HepG2 (cell line): ENCODE results near the gene DND1. TPM values are rescaled to one million over a fixed set of nuclear protein-coding genes. Genes with fewer than 3 reads are reported as not detected.
"Not testable (repeated sequence)": the region's sequence is repeated elsewhere in the genome, so short reads cannot be mapped to it uniquely, and the experiment has no call there.

Source experiments
- ATAC-seq: fragments of 200-7000 bp; cut with Tn5 transposase; 3 replicates; pipeline ENCODE4 v1.9.1; 2020; ENCODE audit warnings: mild to moderate bottlenecking, moderate library complexity
- BruUV-seq: library from RNA; stranded (reverse); fragments of 400-500 nt; replicated peaks from 2 replicates; lab custom pipeline; 2021; lab: Mats Ljungman, UMichigan
- CTCF ChIA-PET: fragments of 300-600 bp; formaldehyde crosslinking; extraction: SDS; loops from one replicate; lab custom pipeline; 2021; ENCODE audit warnings: low total read pairs, inconsistent platforms, low intra/inter-chr PET ratio; lab: Yijun Ruan, JAX
- POLR2A ChIA-PET: fragments of 350-600 bp; sonication (Branson Sonifier 250); formaldehyde crosslinking; loops from one replicate; lab custom pipeline; 2020; ENCODE audit warnings: antibody characterized with exemption, inconsistent platforms; lab: Yijun Ruan, JAX
- DNase-seq: peaks from one replicate; pipeline ENCODE4 v3.0.0-alpha.2; 2015; ENCODE audit warnings: low spot score
- FAIRE-seq: peaks from 3 replicates; lab custom pipeline; 2011; peaks lifted over from hg19 to GRCh38; lab: Jason Lieb, UNC
- H2AFZ ChIP-seq: one replicate; pipeline ENCODE4 v1.6.1; 2011; ENCODE audit warnings: low read length, inconsistent platforms
- H3K27ac ChIP-seq: fragments of 300-600 bp; 3 replicates; pipeline ENCODE4 v1.8.0; 2011; ENCODE audit warnings: mixed run types, mild to moderate bottlenecking, mixed read lengths, low read length, inconsistent platforms; ENCODE audit not compliant: insufficient read depth; ENCODE audit errors: extremely low read length
- H3K27me3 ChIP-seq, 2 experiments: fragments of 200-600 bp in 1 of 2; 2 replicates in 1 of 2; 3 replicates in 1 of 2; pipeline versions ENCODE4 v1.6.0 to v1.8.0; 2011; ENCODE audit warnings: low read length in 2 of 2, mild to moderate bottlenecking in 2 of 2, moderate library complexity in 2 of 2, inconsistent platforms in 1 of 2; ENCODE audit not compliant: insufficient read depth in 2 of 2, control insufficient read depth in 1 of 2
- H3K36me3 ChIP-seq, 2 experiments: fragments of 200-600 bp in 1 of 2; replicated peaks in 1 of 2; 2 replicates in 1 of 2; 3 replicates in 1 of 2; pipeline versions ENCODE4 v1.5.1 to v1.8.0; 2011; ENCODE audit warnings: low read length in 2 of 2, inconsistent platforms in 1 of 2; ENCODE audit not compliant: insufficient read depth in 2 of 2, control insufficient read depth in 1 of 2
- H3K4me1 ChIP-seq: 2 replicates; pipeline ENCODE4 v1.5.1; 2012; ENCODE audit warnings: low read length, inconsistent platforms; ENCODE audit not compliant: insufficient read depth
- H3K4me2 ChIP-seq: 2 replicates; pipeline ENCODE4 v1.6.0; 2011; ENCODE audit warnings: low read depth, low read length, inconsistent platforms
- H3K4me3 ChIP-seq, 3 experiments: fragments of 200-600 bp in 1 of 3; sonication (generic), shearing (Covaris generic) in 1 of 3; replicated peaks in 1 of 3; 2 replicates each; pipeline ENCODE4 v1.5.1; 2011 to 2016; ENCODE audit warnings: low read length in 3 of 3, inconsistent platforms in 2 of 3, low read depth in 2 of 3, mild to moderate bottlenecking in 2 of 3, control low read depth in 1 of 3, mixed read lengths in 1 of 3; ENCODE audit not compliant: insufficient read depth in 1 of 3
- H3K79me2 ChIP-seq: one replicate; pipeline ENCODE4 v1.6.1; 2011; ENCODE audit warnings: low read length, inconsistent platforms; ENCODE audit not compliant: insufficient read depth
- H3K9ac ChIP-seq: 2 replicates; pipeline ENCODE4 v1.6.0; 2011; ENCODE audit warnings: mild to moderate bottlenecking, low read depth, low read length, inconsistent platforms; ENCODE audit not compliant: insufficient read depth
- H3K9me3 ChIP-seq: 2 replicates; pipeline ENCODE4 v1.5.1; 2012; ENCODE audit warnings: mild to moderate bottlenecking, low read length
- H4K20me1 ChIP-seq: 2 replicates; pipeline ENCODE4 v1.6.0; 2011; ENCODE audit warnings: inconsistent platforms, mild to moderate bottlenecking, low read length, moderate library complexity; ENCODE audit not compliant: insufficient read depth
- CEBPB ChIP-seq: IDR thresholded peaks from 2 replicates; pipeline ENCODE4 v1.6.1; 2011; ENCODE audit warnings: low read depth, low read length, improper control_type of control experiment, borderline replicate concordance
- CEBPG ChIP-seq: IDR thresholded peaks from 2 replicates; pipeline ENCODE4 v1.6.1; 2016
- FOSL2 ChIP-seq: sonication (generic); formaldehyde crosslinking; IDR thresholded peaks from 2 replicates; pipeline ENCODE4 v1.4.0; 2020; ENCODE audit warnings: missing genetic modification reagents
- PITX1 ChIP-seq: sonication (generic); formaldehyde crosslinking; IDR thresholded peaks from 2 replicates; pipeline ENCODE4 v1.5.1; 2020; ENCODE audit warnings: mild to moderate bottlenecking, missing genetic modification reagents
- SALL1 ChIP-seq: sonication (generic); formaldehyde crosslinking; IDR thresholded peaks from 2 replicates; pipeline ENCODE4 v1.8.0; 2022; ENCODE audit warnings: mild to moderate bottlenecking, missing genetic modification reagents
- SAP130 ChIP-seq: IDR thresholded peaks from 2 replicates; pipeline ENCODE4 v1.6.1; 2016; ENCODE audit warnings: low read depth
- SOX6 ChIP-seq, 2 experiments: fragments of 450-650 bp in 1 of 2; sonication (generic) in 1 of 2; formaldehyde crosslinking in 1 of 2; IDR thresholded peaks; 2 replicates each; pipeline versions ENCODE4 v1.4.0 to v1.6.1; 2017 to 2020; ENCODE audit warnings: antibody characterized with exemption in 1 of 2, mild to moderate bottlenecking in 1 of 2, missing genetic modification reagents in 1 of 2
- ZMYM2 ChIP-seq: sonication (generic); formaldehyde crosslinking; IDR thresholded peaks from 2 replicates; pipeline ENCODE4 v1.8.0; 2022; ENCODE audit warnings: mild to moderate bottlenecking, missing genetic modification reagents
- ZNF331 ChIP-seq: sonication (generic); formaldehyde crosslinking; IDR thresholded peaks from 2 replicates; pipeline ENCODE4 v1.4.0; 2020; ENCODE audit warnings: missing genetic modification reagents
- ZNF460 ChIP-seq: sonication (generic); formaldehyde crosslinking; IDR thresholded peaks from 2 replicates; pipeline ENCODE4 v1.5.1; 2020; ENCODE audit warnings: missing genetic modification reagents, mild to moderate bottlenecking, borderline replicate concordance
- ZNF605 ChIP-seq: sonication (generic); formaldehyde crosslinking; IDR thresholded peaks from 2 replicates; pipeline ENCODE4 v1.8.0; 2022; ENCODE audit warnings: mild to moderate bottlenecking, missing genetic modification reagents
- WGBS: methylation state at CpG from one replicate; pipeline ENCODE4 v1.1.6; 2017; ENCODE audit warnings: low lambda C conversion rate; 5-methylcytosine and 5-hydroxymethylcytosine counted together
- in situ Hi-C: cut with HindIII; loops from 2 replicates; pipeline ENCODE4 v1.10.0; 2017; ENCODE audit warnings: low pct_unique_long_range_greater_than_20kb; ENCODE audit not compliant: extremely low pct_ligation_motif_present
- intact Hi-C: fragments of 100-400 bp; cut with micrococcal nuclease; formaldehyde crosslinking; loops from one replicate; pipeline ENCODE4 v1.10.0; 2022; ENCODE audit not compliant: unreplicated experiment
- polyA plus RNA-seq, 8 experiments: library from polyadenylated mRNA; depleted of rRNA in 3 of 8; stranded (reverse) in 7 of 8; unstranded in 1 of 8; fragments of >200 nt; fragmentation: Illumina TruSeq in 4 of 8; extraction: Trizol in 4 of 8; gene quantifications; 2 replicates each; pipeline versions ENCODE4 v1.2.1 to v1.2.3, GENCODE V29; 2011 to 2016; ENCODE audit warnings: low read depth in 4 of 8, missing spikeins in 1 of 8, mixed read lengths in 1 of 8; ENCODE audit not compliant: insufficient read depth in 1 of 8
- total RNA-seq, 5 experiments: library from RNA; depleted of rRNA; stranded (reverse); fragments of >200 nt; fragmentation: Illumina TruSeq; extraction: Trizol; gene quantifications; 2 replicates each; pipeline ENCODE4 v1.2.3, GENCODE V29; 2016; ENCODE audit warnings: low read depth in 1 of 5
- TF ChIP-seq, protein P1 (sequence below): IDR thresholded peaks from 2 replicates; pipeline ENCODE4 v1.6.1; 2016; ENCODE audit warnings: mild to moderate bottlenecking

Gene DND1
- total and polyA plus RNA-seq, 2 of the 13 experiments (the other 11 are each of a cell fraction or from before 2014, with no cell fraction given) = 0.48 to 0.55 TPM

DNA sequence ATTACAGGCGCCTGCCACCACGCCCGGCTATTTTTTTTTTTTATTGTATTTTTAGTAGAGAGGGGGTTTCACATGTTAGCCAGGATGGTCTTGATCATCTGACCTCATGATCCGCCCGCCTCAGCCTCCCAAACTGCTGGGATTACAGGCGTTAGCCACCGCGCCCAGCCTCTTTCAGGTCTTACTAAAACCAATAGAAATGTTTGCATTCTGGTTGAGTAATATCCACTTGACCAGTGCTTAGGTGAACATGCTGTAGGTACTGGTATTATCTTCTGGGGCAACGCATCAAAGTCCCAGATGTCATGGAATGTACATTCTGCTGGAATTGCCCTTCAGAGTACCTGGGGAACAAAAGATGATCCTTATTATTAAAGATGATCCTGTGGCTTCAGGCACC lies 35.4 kb upstream of the DND1 start:
- H3K9me3 ChIP-seq; CTCF ChIA-PET; H3K27me3 ChIP-seq; H3K4me2 ChIP-seq; BruUV-seq; H3K79me2 ChIP-seq; intact Hi-C loops; H4K20me1 ChIP-seq; in situ Hi-C loops; H3K4me3 ChIP-seq; H2AFZ ChIP-seq; H3K9ac ChIP-seq; TF ChIP-seq SOX6 (IDR thresholded peaks at IDR 0.05): not testable (repeated sequence)
- Histone ChIP-seq H3K27ac (peak overlapping the region; percentile 23), H3K36me3 (peaks cover 8 to 26% of the 10 kb centered on the region in 2 experiments), H3K4me1 (peaks cover 24% of the 10 kb centered on the region)
- TF ChIP-seq FOSL2 (CRISPR knock-in tag) (peak; percentile 22; the same call in 1 of the 2 replicates), CEBPB (peak; percentile 50; the same call in 1 of the 2 replicates), SALL1 (0 out of 2 replicates have a peak, but pooled peaks have one; percentile 22), SOX6 (CRISPR knock-in tag; IDR thresholded peaks at IDR 0.05) (peak; percentile 13; the same call in 1 of the 2 replicates), ZNF605 (CRISPR knock-in tag) (0 out of 2 replicates have a peak, but pooled peaks have one; percentile 26), PITX1 (CRISPR knock-in tag) (peak; percentile 56; the same call in 1 of the 2 replicates), CEBPG (CRISPR knock-in tag) (peak; percentile 78), ZMYM2 (CRISPR knock-in tag) (0 out of 2 replicates have a peak, but pooled peaks have one; percentile 29), ZNF331 (0 out of 2 replicates have a peak, but pooled peaks have one; percentile 12), ZNF460 (peak; percentile 83; the same call in 1 of the 2 replicates), SAP130 (peak; percentile 37)
- TF ChIP-seq, protein P1, sequence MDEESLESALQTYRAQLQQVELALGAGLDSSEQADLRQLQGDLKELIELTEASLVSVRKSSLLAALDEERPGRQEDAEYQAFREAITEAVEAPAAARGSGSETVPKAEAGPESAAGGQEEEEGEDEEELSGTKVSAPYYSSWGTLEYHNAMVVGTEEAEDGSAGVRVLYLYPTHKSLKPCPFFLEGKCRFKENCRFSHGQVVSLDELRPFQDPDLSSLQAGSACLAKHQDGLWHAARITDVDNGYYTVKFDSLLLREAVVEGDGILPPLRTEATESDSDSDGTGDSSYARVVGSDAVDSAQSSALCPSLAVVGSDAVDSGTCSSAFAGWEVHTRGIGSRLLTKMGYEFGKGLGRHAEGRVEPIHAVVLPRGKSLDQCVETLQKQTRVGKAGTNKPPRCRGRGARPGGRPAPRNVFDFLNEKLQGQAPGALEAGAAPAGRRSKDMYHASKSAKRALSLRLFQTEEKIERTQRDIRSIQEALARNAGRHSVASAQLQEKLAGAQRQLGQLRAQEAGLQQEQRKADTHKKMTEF = peak; percentile 15; the same call in 1 of the 2 replicates
- peak; percentile 55 for ATAC-seq
- POLR2A ChIA-PET = interaction anchor here (0.7 to 3.4 kb wide), 5 partner anchors 9 to 151 kb away, joined by 3 to 26 read pairs (median 7); partner anchors contain the start of genes HARS1, HARS2, IK and NDUFA2
- DNase-seq = peak; percentile 77
- peak; percentile 69 for FAIRE-seq
- 26% methylated on average over 9 of the region's 9 CpGs for WGBS
